ENCODE measurements around the gene CKLF.
"Not testable (repeated sequence)": the region's sequence is repeated elsewhere in the genome, so short reads cannot be mapped to it uniquely, and the experiment has no call there.

The CKLF gene

DNA sequence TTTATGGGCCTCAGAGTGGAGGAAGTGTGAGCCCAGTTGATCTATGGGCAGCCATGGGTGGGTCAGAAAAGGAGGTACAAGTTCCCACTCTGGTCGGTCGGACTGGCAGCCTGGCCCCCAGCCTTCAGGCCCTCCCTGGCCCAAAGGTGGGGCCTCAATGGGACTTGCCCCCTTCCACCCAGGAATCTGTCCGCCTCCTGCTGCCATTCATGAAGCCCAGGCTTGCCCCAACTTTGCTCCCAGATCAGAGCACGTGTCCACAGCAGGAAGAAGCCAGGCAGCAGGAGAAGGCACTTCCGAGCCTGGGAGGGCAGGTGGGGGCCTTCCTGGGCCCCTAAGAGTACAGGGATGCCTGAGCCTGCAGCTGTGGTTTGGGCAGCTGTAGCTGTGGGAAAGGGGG lies 49.1 kb downstream of the CKLF start:
- no peak for DNase-seq

- DNase-seq = no peak
Observed at GRCh38 chr16:66603537-66604375, 51.4 kb downstream of the CKLF start.

GRCh38 chr16:66604376-66605176 lies 52.2 kb downstream of the CKLF start, which contains the start of gene CMTM3:
Gene CMTM3, plus strand, starts transcription at chr16:66604704. Its CDS starts 102 bp downstream, at chr16:66604806.
- peak; percentile 91 for DNase-seq

- peak; percentile 73 for DNase-seq
Observed at GRCh38 chr16:66605177-66605978, 53.0 kb downstream of the CKLF start.

DNA sequence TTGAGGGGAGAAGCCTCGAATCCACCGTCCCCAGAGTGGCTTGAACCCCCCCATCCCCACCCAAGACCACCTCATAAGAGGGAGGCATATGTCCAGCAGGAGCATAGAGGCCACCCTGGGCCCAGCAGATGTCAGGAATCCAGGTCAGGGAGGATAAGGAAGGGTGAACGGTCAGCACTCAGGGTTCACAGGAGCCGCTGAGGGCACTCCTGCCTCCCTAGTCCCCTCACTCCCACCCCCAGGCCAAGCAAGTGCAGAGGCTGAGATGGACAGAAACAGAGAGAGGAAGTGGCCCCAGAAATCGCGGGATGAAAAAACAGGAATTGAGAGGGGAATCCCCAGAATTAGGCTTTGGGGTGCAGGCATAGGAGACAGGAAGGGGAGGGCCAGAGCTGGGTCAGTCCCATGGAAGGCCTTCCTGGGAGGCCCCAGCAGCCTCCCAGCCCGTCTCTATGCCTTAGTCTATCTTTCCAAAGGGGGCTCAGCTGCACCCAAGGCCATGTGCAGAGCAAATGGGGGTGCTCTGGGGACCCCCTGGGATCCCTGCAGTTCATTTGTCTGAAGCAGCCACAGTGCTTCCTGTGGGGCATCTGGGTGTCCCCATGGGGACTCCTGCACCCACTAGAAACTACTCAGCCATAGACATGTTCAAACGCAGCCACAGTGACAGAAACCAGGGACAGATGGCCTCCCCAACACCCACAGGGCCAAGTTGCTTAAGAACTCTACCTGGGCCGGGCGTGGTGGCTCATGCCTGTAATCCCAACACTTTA lies 53.8 kb downstream of the CKLF start:
- no peak for DNase-seq

DNA sequence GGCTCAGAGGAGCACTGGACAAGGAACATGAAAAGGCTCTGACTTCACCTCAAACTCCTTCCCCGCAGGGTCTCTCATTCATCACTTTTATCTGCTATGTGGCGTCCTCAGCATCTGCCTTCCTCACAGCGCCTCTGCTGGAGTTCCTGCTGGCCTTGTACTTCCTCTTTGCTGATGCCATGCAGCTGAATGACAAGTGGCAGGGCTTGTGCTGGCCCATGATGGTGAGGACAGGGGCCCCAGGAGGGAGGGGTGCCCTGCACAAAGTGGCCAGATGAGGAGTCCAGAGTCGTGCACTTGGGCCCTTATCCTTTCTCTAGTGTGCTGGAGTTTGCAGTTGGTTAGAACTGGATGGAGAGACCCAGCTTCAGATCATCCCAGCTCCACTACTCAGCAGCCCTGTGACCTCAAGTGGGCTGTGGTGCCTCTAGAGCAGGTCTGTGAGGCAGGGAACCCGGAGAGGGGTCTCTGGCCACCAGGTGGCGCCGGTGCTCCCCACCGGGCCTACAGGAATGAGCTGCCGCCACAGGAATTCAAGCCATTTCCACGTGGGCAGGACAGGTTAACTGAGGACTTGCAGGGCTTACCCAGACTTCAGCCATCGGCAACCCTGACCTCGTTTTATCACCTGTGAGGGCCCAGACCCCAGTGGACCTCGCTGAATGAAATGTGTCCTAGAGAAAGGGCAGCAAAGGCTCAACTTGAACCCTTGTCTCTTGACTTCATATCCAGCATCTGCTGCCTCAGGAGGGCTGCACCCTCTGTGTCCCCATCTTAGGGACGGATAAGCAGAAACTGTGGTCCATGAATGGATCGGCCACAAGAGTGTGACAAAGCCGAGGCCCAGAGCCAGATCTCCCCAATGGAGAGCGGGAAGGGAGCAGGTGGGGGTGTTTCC lies 56.1 kb downstream of the CKLF start:
- DNase-seq = peak; percentile 98

DNA sequence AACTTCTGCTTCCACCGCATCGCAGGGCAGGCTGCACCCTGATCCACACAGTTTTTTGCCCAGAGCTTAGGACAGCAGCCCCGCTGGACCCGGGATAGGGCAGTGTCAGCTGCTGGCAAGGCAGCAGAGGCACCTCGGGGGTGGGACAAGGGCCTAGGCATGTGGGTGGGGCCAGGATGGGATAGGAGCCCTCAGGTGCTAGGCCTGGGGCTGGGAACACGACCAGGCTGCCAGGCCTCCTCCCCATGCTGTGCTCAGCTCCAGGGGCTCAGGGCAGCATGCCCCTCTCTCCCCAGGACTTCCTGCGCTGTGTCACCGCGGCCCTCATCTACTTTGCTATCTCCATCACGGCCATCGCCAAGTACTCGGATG lies 56.7 kb downstream of the CKLF start:
- DNase-seq = no peak

- DNase-seq = no peak
Observed at GRCh38 chr16:66610111-66610820, 57.9 kb downstream of the CKLF start.

DNA sequence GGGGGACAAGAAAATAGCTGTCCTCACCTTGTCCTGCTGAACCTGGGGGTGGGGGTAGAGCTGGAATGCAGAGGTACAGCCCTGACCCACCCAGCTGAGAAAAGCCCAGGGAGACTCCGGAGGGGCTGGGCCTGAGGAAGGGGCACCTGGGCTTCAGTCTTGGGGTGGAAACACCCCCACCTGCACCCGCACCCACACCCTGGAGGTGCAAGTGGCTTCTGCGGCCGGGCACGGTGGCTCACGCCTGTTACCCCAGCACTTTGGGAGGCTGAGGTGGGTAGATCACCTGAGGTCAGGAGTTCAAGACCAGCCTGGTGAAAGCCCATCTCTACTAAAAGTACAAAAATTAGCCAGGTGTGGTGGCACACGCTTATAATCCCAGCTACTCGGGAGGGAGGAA lies 59.5 kb downstream of the CKLF start:
- not testable (repeated sequence) for DNase-seq

DNA sequence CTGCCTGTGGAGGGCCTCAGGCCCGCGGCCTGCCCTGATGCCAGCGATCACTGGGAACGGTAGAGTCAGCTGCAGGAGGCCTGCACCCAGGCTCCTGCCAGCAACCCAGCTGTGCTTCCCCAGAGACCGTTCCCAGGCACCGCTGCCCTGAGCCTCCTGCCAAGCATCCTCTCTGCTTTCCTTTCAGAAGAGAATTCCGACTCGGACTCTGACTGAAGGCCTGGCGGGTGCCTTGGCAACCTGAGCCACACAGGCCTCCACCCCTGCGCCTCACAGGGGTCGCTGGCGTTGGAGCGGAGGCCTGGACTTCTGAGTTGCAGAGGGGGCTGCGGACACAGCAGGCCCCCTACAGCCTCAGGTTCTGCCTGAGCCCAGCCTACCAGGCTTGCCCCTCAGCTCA lies 60.0 kb downstream of the CKLF start:
- no peak for DNase-seq

- no peak for DNase-seq
Observed at GRCh38 chr16:66614161-66614802, 61.9 kb downstream of the CKLF start.

All from islet precursor cell (in vitro differentiated cells).